ENCODE measurements around the gene PLXNA1.

- TF ChIP-seq, protein P1, sequence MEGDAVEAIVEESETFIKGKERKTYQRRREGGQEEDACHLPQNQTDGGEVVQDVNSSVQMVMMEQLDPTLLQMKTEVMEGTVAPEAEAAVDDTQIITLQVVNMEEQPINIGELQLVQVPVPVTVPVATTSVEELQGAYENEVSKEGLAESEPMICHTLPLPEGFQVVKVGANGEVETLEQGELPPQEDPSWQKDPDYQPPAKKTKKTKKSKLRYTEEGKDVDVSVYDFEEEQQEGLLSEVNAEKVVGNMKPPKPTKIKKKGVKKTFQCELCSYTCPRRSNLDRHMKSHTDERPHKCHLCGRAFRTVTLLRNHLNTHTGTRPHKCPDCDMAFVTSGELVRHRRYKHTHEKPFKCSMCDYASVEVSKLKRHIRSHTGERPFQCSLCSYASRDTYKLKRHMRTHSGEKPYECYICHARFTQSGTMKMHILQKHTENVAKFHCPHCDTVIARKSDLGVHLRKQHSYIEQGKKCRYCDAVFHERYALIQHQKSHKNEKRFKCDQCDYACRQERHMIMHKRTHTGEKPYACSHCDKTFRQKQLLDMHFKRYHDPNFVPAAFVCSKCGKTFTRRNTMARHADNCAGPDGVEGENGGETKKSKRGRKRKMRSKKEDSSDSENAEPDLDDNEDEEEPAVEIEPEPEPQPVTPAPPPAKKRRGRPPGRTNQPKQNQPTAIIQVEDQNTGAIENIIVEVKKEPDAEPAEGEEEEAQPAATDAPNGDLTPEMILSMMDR (IDR thresholded peaks at IDR 0.05), result no peak
- TF ChIP-seq POLR2A (IDR thresholded peaks at IDR 0.05), result no peak
- no peak for TF ChIP-seq POLR2AphosphoS5 (IDR thresholded peaks at IDR 0.05)
Measured at GRCh38 chr3:126935756-126936509, 47.0 kb upstream of the PLXNA1 start.
